GM18907 (cell line): ENCODE data around the gene GUCA1C.
A peak's percentile ranks its signal among the peaks of the same experiment; 100 is the strongest.

Experiments
- ATAC-seq: cut with Tn5 transposase; IDR thresholded peaks from one replicate; pipeline ENCODE4 v1.9.1; 2021; ENCODE audit warnings: mild to moderate bottlenecking, moderate library complexity; ENCODE audit not compliant: unreplicated experiment

The GUCA1C gene

DNA sequence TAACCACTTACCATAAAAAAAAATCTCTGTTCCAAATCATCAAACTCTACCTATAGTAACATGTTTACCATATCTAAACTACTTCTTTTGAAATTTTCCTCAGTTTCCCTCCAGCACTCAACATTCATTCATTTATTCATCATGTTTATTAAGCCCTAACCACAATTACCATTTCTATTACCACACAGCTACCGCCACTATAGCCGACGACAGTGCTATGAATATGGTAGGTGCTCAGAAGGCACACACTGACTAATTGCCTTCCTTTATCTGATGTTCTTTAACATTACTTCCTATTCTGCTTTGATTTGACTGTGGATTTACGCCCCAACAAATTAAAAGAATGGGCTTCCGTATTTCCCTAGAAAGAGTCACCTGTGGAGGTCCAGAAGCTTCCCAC lies 43.9 kb downstream of the GUCA1C start:
- no peak for ATAC-seq

DNA sequence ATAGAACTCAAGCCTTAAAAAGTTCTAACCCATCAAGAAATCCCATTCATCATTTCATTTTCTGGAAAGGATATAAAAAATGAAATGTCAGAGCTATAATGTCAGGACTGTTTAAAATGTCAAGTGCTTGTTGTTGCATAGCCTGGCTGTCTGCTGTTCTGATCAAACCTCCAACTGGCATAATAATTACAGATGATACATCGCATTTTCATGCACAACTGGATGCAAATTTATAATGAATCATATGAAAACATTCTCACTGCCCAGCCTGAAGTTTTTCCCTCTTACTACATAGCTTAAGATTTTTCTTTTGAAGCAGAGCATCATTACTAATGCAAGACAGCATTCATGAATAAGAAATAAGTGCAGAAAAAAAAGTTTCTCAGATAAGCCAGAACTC lies 46.5 kb downstream of the GUCA1C start:
- no peak for ATAC-seq

DNA sequence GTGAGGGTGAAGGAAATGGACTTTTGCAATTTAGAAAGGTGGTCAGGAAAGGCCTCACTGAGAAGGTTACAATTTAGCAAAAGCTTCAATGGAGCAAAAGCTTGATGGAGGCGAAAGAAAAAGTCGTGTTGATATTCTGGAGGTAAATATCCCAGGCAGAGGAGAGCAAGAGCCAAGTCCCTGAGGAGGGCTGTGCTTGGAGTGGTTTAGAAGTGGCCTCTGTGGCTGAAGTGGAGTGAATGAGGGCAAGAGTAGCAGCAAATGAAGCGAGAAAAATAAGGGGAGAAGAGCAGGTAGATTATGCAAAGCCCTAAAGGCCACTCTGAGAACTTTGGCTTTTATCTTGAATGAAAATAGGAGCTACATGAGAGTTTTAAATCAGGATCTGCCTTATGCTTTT lies 54.1 kb downstream of the GUCA1C start:
- no peak for ATAC-seq

DNA sequence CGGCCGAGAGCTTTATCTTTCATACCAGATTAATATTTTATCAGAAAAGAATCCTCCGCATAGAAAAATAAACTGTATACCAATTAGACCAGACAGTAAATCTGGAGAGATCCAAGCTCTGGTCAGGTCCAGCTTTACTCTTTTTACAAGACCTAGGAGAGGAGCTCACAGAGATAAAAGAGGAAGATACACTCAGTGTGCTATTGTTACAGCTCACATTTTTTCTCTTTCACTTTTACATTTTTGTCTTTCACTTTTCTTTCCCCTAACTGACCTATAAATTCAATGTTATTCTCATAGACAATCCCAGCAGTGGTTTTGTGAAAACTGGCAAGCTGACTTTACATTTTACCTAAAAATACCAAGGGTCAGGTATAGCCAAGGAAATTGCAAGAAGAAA lies 55.8 kb downstream of the GUCA1C start:
- no peak for ATAC-seq

DNA sequence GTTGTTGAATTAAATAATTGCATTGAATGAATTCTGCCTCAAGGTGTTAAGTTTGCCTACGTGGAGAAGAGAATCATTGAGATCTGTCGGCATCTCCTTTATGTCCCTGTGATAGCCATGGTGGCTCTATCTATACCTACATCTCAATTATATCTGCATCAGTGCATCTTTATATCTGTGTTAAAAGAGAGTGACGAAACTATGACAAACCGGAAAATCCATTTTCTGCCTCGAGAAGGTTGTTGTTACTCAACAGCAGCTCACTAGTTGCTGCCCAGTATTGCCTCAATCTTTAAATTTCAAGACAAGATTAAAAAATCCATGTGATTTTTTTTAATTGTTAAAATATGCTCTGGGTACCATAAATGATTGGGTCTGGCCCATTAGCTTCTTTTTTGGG lies 58.7 kb downstream of the GUCA1C start:
- ATAC-seq: no peak

DNA sequence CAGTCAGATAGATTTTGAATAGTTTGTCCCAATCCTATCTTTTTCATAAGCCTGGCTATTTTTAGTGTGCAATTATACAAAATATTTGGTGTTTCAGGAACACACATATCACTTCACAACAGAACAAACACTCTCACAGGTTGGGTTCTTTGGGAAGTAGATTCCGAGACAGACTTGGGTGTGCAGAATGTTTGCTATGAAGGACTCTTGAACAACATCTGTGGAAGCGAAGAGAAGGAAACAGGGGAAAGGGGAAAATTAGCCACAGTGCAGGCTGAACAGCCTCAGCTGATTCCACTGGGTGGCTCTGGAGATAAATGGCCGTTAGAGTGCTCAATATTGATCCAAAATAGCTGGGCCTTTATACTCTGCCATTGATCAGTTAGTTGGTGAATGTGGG lies 61.8 kb downstream of the GUCA1C start:
- no peak for ATAC-seq

DNA sequence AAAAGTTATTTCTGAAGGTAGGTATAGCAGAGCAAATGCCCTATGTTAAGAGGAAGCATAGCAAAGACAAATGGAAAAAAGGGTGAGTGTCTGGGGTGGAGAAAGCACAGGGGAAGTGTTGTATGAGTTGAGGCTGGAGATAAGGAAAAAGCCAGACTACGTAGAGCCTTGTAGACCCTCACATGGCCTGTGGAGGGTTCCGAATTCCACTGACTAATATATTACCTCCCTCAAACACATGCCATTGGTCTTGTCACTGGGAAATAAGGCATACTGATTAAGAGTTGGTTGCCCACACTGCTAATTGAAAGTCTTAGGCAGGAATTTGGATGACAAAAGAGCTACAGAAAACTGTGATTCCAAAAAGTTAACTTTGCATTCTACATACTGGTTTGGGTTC lies 65.9 kb downstream of the GUCA1C start:
- ATAC-seq: no peak

DNA sequence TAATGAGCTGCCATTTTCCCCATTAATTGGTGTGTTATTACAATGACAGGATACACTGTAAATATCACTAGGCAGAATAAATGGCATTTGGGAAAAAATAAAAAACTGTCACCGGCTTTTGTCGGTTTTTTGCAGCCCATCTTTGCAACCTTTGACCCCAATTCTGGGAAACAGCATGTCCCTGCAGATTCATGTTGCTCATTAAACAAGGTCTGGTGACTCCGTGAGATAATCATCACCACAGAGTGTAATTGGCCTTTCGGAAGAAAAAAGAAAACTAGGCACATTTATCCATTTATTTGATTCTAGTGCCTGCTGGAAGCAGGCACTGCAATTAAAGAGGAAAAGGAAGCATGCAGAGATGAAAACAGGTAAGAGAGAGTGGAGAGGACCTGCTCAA lies 66.6 kb downstream of the GUCA1C start:
- ATAC-seq: no peak

DNA sequence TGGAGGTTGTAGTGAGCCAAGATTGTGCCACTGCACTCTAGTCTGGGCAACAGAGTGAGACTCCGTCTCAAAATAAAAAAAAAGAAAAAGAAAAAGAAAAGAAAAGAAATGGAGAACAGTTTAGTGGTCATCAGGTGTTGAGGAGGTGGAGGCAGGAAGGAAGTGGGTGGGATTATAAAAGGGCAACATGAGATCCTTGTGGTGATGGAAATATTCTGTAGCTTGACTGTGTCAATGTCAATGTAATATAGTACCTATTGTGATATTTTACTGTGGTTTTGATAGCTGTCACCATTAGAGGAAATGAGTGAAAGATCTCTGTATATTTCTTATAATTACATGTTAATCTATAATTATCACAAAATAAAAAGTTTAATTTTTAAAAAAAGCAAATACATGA lies 70.3 kb downstream of the GUCA1C start:
- no peak for ATAC-seq

DNA sequence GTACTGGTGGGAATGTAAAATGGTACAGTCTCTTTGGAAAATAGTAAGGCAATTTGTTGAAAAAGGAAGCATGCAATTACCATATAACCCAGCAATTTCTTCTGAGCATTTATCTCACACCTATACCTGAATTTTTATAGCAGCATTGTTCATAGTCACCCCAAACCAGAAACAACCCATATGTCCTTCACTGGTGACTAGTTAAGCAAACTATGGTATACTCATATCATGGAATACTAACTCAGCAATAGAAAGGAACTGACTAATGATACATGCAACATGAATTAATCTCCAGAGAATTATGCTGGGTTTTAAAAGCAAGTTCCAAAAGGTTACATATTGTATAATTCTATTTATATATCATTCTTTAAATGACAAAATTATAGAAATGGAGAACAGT lies 70.9 kb downstream of the GUCA1C start:
- no peak for ATAC-seq

DNA sequence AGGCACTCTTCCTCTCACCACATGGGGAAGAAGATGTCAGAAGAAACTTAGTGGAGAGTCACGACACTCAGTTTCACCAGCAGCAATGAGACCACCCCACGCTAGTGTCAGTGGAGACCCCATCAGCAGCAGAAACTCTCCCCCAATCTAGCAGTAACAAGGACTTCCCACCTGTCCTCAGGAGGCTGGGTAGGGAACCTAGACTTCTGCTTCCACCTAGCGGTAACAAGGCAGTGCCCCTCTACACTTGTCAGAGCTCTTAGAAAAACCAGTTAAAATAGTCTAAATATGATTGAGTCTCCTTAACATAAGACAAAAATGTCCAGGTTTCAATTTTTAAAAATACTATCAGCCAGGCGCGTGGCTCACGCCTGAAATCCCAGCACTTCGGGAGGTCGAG lies 73.8 kb downstream of the GUCA1C start:
- no peak for ATAC-seq

DNA sequence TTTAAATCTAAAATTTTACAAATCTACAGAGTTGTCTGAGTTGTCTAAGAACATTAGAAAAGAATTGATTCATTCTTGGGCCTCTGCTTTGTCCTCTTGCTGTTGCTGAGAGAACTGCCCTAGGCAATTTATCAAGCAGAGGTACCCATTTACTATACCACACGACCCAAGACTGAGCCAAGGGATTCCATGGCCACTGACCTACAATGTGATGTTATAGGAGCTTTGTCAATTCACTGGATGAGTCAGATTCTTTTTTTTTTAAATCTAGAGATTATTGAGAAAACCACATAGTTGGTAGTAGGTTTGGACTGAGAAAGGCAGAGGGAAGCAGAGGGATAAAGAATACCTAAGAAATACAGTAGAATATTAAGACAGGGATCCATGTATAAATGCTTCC lies 75.8 kb downstream of the GUCA1C start:
- ATAC-seq: no peak

DNA sequence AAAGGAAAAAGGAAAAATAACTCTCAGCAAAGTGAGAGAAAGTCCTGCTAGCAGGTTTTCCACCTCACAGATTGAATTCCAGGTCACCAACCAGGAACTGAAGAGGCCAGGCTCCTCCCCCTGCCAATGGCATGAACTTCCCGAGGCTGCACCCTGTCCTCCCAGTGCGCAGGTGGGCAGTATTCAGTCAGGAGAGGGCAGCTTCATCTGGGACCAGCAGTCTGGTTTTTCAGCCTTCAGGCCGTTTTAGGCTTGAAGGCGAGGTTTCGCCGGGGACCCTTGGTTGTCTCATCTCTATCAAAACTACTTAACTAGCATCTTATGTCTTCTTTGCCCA lies 89.9 kb downstream of the GUCA1C start:
- no peak for ATAC-seq

DNA sequence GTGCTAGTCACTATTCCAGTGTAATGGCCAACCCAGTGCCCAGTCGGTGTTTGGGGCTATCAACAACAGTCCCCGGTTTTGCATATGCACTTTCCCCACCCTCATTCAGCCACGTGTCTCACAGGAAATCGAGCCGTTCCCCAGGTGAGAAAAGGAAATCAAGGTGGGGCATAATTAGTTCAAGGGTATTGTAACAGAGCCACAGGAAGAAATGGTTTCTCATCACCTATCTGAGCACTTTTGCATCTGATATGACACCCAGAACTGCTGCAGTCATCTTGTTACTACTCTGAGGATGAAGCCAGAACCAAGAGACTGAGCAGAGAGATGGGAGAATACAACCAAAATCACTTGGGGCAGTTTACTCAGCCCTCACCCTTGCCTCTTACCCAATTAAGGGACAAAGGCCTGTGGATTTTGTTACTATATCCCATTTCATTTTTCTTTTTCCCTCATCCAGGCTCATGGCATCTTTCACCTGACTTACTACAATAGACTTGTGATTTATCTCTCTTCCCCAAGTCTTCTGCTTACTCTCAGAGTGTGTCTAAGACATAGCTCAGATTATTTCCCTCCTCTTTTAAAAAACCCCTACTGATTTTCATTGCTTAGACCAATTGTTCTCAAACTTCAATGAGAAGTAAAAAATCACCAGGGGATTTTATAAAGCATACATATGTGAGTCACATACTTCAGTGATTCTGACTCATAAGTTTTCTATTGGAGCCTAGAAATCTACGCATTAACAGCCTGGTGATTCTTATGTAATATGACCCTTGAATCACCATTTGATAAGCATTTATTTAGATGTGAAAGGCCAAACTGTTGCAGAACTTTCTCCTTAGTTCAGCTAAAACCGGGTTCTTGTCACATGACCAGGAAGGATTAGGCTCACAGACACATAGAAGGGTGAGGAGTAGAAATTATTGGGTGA lies 90.5 kb downstream of the GUCA1C start:
- ATAC-seq: peak; percentile 60

DNA sequence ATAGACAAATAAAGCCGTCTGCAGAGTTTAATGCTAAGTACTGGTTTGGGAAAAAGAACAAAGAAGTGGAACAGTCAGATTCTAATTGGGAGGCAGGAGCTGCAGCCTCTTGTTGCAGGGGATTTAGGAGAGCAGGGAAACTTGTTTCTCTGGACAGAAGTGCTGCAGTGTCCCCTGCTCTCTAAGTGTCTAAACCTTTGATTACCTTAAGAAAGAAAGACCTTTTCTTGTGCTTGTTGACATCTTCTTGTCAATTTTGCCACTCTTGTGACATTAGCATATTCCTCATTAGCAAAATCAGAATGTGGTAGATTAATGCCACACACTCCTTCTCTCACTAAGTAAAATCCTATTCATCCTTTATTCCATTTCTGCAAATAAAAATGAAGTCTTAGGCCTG lies 92.3 kb downstream of the GUCA1C start:
- no peak for ATAC-seq
